ENCODE data around the gene G6PC2.

DNA sequence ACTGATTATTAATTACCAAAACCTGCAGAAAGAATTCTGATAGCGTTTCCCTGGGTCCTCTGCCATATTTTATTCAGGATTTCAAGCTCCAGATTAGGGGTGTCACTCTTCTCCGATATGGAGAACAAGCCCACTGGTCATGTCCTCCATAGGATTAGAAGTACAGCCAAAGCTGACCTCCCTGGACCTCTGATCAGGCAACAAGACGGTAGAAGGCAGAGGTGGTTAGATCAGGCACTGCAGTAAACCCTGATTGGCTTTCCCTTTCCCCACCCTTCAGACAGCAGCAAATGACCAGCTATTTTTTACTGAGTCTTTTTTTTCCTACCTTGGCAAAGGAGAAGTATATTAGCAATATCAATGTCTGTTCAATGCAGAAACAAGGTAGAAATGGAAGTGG lies 48.6 kb upstream of the G6PC2 start:
- TF ChIP-seq GATA2 (IDR thresholded peaks at IDR 0.05; ENCODE audit: low read depth, low read length) (no peak), GATA3 (IDR thresholded peaks at IDR 0.05; ENCODE audit: low read depth, low read length) (no peak)

Data from SH-SY5Y (cell line).